ENCODE results near the gene FZD4.
A peak's percentile ranks its signal among the peaks of the same experiment; 100 is the strongest.
"Not testable (repeated sequence)": the region's sequence is repeated elsewhere in the genome, so short reads cannot be mapped to it uniquely, and the experiment has no call there.

The FZD4 gene

DNA sequence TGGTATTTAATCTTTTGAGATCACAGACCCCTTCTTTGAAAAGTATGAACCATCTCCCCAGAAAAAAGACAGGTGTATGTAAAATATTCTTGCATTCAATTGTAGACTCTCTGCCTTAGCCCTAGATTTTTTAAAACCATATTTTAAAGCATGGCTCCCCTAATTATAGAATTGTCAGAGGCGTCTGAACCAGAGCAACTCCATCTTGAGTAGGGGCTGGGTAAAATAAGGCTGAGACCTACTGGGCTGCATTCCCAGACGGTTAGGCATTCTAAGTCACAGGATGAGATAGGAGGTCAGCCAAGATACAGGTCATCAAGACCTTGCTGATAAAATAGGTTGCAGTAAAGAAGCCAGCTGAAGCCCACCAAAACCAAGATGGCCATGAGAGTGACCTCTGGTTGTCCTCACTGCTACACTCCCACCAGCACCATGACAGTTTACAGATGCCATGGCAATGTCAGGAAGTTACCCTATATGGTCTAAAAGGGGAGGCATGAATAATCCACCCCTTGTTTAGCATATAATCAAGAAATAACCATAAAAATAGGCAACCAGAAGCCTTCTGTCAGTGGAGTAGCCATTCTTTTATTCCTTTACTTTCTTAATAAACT lies 17.9 kb downstream of the FZD4 start:
- not testable (repeated sequence) for FAIRE-seq

DNA sequence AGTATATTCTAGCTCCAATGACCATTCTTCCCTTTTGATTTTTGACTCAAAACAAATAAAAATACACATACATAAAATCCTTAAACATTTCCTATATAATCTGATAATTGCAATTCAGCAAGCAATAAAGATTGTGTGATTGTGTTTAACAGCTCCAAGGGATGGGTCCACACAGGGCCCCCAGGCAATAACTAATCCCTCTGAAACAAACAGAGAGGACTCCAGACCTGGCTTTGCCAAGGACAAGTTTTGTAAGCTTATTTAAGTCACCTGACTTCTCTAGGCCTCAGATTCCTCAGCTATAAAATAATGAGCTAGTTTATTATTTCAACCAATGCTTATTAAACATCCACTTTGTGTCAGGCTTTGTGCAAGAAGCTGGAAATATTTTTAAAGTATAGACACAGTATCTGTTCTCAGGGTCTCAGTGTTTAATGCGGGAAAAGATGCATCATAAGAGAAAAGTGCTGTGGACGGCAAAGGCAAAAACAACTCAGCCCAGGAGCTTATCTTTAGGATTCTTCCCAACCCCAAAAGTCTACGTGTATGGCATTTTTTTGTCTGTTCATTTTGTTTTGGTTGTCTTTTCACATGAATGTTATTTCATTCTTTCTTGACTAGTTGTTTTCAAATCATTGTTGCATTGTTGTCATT lies 20.1 kb downstream of the FZD4 start:
- FAIRE-seq = no peak

DNA sequence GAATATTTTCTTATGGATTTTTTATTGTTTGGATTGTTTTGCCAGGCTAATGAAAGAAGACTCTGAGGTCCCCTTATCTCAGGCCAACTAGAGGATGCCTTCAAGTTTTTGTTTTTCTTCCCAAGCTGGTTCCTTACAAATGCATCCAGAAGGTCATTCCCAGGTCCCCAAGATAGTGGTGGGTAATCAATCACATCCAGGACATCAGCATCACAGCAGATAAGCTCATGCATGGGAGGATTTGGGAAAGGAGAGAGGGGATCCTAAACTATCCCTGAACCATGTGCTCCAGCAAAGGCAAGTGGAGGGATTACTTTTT lies 20.7 kb downstream of the FZD4 start:
- no peak for FAIRE-seq

DNA sequence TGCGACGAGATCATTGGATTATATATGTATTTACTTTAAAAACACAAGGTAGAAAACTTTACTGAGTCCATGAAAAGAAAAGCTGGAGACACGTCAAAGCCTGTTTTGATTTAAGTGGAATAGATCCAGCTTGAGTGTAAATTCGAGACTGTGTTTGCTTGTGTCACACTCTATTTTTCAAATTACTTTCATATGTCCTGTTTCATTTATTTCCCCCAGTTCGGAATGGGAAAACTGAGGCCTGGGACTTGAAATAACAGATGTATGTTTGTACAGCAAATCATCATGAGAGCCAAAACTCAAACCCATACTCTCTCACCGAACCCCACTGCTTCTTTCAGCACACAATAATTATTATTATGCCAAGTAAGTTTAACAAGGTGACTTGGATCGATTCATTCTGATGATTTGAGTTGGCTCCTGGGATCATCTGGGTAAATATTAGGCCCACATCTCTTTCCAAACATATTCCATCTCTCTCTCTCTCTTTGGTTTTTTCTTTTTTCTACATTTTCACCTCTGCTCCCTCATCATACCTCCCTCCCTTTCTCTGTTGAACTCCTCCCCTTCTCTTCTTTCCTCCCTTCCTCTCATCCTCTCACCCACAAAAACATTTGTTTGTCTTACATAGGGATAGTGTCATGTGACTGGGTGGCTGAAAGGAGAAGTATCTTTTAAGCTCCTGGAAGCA lies 21.2 kb downstream of the FZD4 start:
- FAIRE-seq = no peak

DNA sequence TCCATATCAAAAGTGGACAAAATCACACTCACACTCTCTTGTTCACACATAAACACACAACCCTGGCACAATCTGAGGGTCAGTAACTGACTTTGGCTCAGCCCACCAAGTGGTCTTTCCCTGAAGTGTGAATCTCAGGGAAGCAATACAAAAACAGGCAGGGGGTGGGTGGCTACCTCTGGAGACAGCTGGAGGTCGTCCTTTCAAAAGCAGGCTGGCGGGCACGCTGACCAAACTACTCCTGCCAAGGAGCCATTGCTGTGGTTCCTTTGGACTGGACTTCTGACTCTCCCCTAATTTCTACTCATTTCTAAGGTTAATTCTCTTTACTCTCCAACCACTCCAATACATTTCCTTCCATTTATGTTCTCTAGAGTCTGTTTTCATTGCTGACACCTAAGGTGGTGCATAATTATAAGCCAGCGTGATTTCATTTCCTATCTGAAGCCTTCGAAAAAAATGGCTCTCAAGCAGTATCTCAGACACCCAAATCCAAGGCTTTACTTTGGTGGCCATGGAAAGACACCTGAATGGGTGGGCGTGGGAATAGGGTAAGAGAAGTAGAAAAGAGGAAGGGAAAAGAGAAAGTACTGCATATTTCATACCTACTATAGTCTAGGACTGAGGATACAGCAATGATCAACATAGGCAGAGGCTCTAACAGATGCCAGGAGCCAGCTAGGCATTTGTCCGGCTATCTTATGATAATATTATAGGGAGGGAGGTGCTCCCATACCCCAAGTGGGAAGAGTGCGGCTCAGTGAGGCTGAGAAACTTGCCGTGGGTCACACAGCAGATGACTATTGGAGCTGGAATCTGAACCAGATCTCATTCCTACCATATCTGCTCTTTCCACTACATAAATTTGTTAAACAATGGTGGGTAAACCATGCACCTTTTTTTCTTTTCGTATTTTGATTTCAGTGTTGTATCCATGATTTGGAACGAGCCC lies 22.0 kb downstream of the FZD4 start:
- no peak for FAIRE-seq

DNA sequence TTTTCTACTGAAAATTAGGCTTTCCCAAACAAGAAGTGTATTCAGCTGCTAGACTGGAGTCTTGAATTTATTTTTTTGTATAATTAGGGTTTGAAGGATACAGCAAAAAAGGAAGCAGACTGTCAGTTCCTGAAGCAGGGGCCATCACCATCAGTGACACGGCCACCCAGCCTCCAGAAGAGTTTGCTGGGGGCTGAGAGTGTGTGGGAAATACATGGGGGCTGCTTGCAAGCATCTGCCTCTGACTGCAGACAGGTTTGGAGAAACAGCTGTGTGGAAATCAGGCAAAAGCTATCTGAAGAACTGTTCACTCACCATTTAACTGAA lies 23.0 kb downstream of the FZD4 start:
- FAIRE-seq = no peak

DNA sequence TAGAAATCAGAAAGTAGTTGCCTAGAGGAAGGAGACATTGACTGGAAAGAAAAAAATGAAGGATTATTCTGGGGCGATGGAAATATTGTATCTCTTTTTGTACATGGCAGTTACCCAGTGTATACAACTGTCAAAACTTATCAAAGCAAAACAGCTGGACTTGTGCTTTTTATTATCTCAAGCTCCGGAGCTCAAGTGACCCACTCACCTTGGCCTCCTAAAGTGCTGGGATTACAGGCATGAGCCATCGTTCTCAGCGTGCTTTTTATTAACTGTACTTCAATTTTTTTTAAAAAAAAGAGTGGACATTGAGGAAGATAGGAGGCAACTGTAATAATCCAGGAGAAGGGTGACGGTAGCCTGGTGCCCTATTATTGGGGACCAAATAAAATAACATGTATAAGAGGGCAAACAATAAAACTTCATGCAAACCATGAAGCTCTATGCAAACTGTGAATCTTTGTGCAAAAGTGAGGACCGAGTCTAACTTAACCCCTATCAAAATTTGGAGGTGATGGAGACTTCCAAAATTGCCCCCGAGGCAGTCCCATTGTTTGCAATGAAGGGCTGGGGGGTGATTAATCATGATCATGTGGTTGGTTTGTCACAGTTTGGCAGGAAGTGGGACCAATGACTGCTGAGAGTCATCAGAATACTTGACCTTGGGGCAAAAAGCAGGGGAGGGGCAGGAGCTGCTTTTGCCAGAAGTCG lies 23.5 kb downstream of the FZD4 start:
- no peak for FAIRE-seq

DNA sequence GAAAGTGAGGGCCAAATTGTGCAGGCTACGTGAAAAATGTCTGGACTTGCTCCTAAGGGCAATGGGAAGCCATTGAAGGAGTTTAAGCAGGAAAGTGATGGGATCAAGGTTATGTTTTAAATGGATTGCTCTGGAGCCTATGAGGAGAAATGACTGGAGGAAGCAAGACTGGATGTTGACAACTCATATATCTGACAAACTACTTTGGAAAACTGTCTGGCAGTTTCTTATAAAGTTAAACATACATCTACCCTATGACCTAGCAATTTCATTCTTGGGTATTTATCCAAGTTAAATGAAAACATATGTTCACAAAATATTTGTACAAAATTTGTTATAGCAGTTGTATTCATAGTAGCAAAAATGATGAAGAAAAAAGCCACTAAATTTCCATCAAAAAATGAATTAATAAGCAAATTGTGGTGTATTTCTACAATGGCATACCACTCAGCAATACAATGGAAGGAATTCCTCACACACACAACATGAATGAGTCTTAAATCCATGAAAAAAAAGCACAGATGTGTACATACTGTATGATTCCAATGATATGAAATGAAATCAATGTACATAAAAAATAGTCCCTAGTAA lies 24.1 kb downstream of the FZD4 start:
- no peak for FAIRE-seq

DNA sequence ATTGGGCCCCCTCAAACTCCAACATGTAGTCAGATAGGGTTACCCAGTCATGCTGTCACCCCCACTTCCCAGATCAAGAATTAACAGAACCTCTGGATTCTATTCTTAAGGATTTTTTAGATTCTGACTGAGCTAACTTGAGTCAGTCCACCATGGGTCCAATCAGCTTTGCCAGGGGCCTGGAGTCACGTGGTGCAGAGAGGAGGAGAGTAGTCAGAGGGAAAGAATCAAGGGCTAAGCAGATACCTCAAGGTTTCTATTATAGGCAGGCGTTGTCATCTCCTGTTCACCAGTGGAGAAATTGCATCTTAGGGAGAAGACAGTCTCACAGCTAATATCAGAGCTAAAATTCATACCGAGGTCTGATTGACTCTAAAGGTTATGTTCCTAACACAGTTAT lies 28.2 kb downstream of the FZD4 start:
- no peak for FAIRE-seq

DNA sequence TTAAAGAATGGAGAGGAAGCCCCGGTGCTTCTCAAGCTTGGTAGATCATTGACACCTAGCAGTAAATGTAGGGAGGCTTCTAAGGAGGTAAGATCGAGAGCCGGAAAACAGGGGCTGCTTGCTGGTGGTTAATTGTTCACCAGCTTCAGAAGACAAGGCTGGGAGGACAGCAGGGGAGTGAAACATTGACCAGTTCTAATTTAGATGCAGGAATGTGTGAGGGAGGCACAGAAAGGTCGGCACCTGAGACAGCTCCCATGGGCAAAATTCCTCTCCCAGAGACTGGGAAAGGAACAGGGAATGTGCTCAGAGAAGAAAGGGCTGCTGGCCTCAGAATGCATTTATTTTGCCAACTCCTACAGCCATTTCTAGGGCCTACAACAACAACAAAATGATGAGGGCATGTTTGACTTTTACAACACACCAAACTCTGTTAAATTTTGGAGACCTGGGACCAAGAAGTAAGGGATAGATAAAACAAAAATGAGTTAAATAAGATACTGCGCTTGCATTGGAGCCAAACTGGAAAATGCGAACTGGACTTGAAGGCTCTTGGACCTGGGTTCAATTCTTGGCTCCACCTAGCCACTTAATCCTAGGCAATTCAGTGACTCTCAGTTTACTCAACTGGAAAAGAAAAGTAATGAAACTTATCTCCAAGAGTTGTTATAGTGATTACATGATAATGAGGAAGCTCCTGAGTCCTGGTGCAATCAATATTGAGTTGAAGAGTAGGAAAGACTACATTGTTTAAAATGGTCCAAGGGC lies 31.0 kb downstream of the FZD4 start:
- FAIRE-seq = no peak

DNA sequence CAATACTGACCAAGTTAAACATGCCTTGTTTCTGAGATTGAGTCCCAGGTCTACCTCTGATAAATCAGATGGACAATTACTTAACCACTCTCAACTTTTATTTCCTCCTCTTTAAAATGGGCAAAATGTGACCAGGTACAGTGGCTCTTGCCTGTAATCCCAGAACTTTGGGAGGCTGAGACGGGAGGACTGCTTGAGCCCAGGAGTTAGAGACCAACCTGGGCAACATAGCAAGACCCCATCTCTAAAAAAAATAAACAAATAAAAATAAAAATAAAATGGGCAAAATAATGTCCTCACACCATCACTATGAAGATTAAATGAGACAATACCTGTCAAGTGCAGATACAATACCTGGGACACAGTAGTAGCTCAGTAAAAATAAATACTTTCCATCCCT lies 33.0 kb downstream of the FZD4 start:
- no peak for FAIRE-seq

DNA sequence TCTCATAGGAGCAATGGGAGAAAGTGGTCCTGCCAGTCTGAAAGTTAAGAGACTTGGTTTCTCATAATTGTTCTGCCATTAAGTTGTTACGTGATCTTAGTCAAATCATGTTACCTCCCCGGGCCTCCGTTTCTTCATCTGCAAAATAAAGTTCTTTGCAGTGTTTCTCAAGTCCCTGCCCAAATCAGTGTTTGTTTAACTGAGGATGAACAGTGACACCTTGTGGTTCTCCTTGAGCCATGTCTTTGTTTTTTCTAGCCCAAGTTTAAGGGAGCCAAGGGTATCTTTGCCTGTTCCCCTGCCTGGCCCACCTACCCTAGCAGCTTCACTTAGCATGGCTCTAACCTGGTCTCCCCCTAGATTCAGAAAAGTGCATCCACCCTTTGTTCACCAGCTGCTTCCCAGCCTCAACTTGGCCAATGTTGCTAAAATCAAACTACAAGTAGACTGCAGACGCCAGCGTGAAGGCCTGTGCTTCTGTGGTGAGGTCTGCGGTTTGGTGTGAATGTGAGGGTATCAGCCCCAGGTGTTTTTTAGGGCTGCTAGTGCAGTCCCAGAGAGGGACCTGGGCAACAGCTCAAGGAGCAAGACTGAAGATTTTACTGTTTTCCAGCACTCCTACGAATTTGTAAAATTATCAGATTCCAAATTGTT lies 35.5 kb downstream of the FZD4 start:
- FAIRE-seq = peak; percentile 64

DNA sequence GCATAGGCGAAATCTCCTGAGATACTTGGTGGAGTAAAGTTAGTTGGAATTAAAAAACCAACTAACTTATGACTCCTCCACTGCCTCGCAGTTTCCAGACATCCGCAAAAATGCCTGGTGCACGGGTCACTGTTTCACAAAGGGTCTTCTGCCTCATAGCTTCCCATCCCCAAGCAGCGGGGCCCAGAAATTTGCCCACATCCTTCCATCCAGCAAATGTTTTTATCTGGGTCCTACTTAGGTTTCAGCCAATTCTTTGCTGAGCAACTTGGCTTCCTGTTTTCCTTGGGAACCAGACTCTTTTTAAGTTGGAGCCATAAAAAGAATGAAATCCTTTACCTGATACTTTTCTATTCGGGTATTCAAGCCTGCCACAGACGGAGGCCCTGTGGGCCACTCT lies 36.2 kb downstream of the FZD4 start:
- no peak for FAIRE-seq

DNA sequence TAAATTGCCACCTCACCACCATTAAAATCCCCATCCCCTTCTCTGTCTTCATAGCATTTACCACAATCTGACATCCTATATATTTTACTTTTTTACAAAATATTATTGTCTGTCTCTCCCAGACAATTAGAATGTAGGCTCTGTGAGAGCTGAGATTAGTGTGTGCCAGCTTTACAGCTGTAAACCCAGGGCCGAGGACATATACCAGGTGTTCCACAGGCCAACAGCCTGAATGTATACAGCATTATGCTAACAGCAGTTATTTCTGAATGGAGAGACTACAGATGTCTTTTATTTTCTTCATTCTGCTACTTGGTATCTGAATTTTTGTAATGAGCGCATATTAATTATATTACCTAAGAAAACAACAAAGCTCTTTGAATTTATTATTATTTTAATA lies 36.7 kb downstream of the FZD4 start:
- no peak for FAIRE-seq

DNA sequence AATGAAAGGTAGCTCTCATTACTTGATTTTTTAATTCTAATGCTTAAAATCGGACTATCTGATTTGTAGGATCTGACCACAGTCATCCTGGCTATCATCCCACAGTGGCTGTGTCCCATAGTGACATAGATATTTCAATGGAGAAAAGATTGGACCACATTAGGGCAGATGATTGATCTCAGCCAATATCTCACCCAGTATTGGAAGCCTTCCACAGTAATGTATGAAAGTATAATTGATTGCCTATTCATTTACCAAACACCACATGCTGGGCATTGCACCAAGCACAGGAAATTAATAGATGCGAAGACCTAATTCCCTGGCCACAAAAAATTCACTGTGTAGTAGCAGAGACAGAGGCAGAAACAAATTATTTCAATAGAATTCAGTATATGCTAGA lies 37.6 kb downstream of the FZD4 start:
- FAIRE-seq = no peak

DNA sequence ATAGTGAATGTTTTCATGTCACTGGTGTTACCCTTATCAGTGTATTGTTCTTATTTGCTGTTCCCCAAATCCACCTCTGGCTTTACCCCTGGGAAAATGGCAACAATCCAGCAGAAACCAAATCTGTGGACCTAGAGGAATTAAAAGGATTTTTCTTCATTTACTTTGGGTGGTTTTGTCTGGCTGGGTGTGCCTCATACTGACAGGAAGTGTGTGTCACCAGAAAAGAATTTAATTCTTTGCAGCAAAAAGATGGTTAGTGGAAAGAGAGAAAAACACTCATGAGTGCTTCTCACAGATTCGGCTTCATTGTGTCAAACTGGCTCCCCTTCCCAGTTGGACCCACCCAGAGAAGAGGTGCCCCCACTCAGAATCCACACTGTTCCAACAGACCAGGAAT lies 38.9 kb downstream of the FZD4 start:
- FAIRE-seq = no peak

DNA sequence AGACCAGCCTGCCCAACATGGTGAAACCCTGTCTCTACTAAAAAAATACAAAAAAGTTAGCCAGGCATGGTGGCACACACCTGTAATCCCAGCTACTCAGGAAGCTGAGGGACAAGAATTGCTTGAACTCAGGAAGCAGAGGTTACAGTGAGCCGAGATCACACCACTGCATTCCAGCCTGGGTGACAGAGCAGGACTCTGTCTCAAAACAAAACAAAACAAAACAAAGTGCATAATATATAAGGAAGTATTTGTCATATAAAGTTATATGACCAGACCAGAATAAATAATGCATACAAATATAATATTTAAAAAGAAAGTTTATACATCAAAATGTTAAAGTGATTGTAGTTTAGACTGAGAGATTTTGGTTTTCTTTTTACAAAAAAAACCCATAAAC lies 39.3 kb downstream of the FZD4 start:
- FAIRE-seq = peak; percentile 33

DNA sequence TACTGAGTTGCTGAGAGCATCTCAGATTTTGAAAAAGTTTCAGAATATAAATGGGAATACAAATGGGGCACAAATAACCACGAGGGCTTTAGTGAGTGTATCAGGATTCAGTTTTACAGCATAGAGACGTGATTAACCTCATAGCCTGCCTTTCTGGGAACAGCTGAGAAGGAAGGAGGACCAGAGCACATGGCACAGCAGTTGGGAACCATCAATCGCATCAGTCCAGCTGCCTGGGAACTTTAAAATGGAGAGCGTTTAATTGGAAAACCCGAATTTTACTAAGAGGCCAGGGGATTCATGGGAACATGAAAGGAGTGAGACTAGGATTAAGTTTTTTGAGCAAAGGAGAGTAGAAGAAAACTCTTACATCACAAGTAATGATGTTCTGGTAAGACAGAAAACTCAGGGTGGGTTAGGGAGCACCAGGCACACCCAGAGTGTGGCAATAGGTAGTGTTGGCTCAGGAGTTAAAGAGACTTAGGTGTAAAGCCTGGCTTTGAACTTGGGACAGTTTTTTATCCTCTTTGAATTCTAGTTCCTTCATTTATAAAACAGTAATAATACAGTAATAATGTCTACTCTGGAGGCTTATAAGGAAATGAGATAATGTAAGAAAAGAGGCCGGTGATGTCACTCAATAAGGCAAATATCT lies 40.2 kb downstream of the FZD4 start:
- FAIRE-seq = no peak

DNA sequence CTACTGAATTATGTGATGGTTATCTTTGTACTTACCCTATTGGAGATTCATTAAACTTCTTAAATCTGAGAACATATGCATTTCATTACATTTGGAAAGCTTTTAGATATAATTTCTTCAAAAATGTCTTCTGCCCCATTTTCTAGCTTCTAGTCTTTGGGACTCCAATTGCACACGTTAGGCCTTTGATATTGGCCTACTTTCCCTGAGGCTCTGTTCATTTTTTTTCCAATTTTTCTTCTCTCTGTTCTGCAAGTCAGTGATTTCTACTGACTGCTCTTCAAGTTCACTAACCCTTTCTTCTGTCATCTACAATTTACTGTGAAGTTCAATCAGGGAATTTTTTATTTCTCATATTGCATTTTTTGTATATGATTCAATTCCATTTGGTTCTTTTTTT lies 43.0 kb downstream of the FZD4 start:
- no peak for FAIRE-seq

DNA sequence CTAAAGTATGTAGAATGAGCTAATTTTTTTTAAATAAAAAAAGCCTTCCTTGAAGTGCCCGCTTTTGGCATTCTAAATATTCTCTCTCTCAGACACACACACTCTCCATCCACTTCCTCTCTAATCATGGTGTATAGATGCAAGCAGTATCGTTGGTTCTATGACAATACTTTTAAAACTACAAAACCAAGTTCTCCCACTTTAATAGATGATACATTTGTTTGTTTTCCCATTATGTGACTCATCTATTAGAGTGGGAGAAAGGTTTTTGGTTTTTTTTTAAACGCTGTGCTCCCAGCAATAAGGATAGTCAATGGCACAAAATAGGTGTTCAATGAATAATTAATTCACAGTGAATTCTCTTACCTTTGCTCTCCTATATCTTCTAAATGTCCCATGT lies 44.6 kb downstream of the FZD4 start:
- no peak for FAIRE-seq

DNA sequence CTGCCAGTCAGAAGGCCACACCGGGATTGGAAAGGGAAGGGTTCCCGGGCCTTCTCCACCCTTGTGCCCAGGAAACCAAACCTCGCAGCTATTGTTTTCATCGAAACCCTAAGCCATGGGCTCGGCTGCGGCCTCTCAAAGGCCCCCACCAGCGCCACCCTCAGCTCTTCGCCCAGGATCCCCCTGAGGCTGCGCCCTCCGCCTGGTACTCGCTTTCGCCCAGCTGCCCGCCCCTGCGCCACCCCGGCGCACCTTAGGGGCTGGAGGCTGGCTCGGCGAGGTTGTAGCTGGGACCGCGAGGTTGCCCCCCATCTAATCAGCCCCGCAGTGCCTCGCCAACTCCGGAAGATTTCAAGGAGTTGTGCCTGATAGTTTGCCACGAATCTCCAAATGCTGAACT lies 49.0 kb downstream of the FZD4 start:
- no peak for FAIRE-seq

Data from G401.6 (cell line).